D721Med (cell line): ENCODE data around the gene R3HDM2.

Experiments used
- DNase-seq: peaks from one replicate; pipeline ENCODE4 v3.0.0; 2011; ENCODE audit warnings: low spot score; ENCODE audit not compliant: insufficient read length
- FAIRE-seq: peaks from 2 replicates; lab custom pipeline; 2011; peaks lifted over from hg19 to GRCh38; lab: Jason Lieb, UNC
- TF ChIP-seq, protein P1 (sequence below): IDR thresholded peaks from 2 replicates; pipeline ENCODE4 v1.5.1; 2012; ENCODE audit warnings: mild to moderate bottlenecking, control low read depth; ENCODE audit not compliant: insufficient read depth; ENCODE audit errors: missing control alignments

Gene R3HDM2

DNA sequence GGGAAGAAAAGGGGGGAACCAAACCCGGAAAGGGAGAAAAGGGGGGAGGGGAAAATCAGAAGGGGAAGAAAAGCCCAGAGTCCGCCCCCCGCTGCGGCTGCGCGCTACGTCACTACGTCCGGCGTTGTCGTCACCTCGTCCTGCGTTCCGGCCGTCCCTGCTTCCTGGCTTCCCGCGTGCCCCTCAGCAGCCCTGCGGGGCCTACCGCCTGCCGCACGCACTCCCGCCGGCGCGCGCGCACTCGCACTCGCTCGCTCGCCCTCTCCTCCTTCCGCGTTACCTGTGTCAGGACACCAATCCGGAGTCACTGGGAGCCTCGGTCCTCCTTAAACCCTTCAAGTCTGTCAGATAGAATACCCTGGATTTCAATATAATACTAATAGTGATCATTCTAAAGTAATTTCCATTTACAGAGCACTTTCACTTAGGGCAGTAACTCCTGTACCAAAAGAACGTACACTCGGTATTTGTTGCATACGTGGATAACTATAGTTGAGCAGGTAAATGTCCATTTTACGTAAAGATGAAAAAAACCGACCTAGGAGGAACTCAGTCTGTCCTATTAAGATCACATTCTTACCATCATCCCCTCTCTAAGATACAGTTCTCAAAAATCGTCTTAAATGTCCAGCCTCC lies at the start of gene R3HDM2:
TSS of gene R3HDM2 (minus strand) at position 113 of the 636 bp plus-strand sequence. CDS start 120,615 bp downstream, outside the sequence.
- DNase-seq: peak; percentile 92
- TF ChIP-seq, protein P1, sequence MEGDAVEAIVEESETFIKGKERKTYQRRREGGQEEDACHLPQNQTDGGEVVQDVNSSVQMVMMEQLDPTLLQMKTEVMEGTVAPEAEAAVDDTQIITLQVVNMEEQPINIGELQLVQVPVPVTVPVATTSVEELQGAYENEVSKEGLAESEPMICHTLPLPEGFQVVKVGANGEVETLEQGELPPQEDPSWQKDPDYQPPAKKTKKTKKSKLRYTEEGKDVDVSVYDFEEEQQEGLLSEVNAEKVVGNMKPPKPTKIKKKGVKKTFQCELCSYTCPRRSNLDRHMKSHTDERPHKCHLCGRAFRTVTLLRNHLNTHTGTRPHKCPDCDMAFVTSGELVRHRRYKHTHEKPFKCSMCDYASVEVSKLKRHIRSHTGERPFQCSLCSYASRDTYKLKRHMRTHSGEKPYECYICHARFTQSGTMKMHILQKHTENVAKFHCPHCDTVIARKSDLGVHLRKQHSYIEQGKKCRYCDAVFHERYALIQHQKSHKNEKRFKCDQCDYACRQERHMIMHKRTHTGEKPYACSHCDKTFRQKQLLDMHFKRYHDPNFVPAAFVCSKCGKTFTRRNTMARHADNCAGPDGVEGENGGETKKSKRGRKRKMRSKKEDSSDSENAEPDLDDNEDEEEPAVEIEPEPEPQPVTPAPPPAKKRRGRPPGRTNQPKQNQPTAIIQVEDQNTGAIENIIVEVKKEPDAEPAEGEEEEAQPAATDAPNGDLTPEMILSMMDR: no peak
- no peak for FAIRE-seq

DNA sequence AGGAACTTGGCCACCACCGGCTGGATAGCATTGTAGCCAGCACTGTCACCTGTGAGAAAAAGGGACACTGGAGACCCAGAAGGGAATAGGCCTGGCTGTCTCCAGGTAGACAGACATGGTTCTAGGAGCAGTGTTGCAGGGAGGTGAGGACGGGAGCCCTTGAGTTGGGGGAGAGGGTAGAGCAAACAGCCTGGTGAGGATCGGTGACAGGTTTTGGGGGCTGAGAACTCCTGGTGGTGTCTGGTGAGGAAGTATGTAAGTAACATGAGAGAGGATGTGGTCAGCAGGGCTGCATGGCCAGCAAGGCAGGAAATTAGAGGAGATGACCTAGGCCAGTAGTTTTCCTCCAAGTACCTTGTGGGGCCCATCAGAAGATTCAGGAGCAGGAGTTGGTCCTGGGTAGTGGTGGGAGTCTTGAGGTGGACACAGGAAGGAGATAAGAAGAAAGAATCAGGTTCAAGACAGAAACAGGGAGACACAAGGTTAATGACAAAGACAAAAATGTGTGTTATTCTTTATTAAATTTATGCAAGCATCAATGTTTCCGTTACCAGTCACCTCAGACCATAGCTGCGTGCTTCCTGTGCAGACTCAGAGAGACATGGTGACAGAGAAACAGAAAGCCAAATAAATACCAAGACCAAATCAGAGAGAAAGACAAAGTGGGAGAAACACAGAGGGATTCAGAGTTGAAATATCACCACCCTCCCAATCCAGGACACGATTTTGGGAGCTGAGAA lies 48.7 kb upstream of the R3HDM2 start, which contains the start of gene ARHGAP9:
TSS of gene ARHGAP9 (minus strand) at position 491 of the 740 bp plus-strand sequence. CDS start at position 31, 460 bp downstream.
- FAIRE-seq (no peak), DNase-seq (no peak)
- TF ChIP-seq, protein P1: no peak

DNA sequence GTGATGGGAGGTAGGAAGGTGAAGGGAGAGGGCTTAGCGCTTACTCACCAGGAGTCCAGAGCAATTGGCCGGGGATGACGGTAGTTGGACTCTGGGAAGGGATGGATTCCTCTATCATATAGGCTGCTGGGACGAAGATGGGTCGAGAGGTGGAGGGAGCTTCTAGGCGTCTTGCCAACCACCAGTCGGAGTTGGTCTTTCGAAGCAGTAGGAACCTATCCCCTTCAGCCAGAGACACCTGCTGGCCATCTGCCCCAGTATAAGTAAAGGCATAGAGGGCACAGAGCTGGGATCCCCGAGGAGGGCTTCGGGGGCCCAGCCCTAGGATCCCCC lies 48.2 kb upstream of the R3HDM2 start:
- DNase-seq (no peak), FAIRE-seq (no peak)
- TF ChIP-seq, protein P1: no peak

DNA sequence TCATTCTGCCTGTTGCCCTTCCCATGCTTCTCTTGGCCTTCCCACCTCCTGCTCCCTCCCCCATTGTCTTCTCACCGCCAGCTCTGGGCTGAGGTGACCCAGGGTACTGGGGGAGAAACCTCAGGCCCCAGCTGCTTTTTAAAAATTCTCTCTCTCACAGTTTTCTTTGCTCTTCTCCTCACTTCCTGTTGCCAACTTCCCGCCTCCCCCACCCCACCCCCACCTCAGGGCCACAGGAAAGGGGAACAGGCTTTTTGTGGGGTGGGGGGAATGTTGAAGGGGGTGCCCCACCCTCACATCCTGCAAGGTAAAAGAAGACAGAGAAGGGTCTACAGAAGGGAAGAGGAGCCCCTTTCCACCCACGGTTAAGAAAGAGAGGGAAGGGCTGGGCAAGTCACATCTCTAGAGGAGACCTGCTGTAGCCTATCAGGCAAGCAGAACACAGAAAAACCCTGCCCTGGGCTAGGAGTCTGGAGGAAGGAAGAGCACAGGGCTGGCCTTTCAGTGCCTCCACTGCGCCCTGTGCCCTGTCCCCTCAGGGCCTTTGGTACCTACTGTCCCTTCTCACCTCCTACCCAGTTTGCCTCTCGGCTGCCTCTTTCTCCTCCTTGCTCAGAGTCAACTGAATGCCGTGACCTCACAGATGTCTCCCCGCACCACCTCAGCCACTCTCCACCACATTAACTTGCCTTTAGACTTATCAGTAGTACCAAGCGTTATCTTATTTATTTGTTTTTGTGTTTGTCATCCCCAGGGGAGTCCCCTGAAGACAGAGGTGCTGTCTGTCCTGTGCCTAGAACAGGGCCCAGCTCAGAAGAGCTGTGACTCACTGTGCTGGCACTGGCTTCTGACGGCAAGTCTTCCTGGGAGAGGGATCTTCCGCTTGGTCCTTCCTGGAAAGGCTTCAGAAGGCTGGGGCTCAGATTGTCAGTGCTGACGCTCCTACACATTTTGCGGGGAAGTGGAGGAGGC lies 47.2 kb upstream of the R3HDM2 start:
- FAIRE-seq: no peak
- no peak for DNase-seq
- TF ChIP-seq, protein P1: no peak

DNA sequence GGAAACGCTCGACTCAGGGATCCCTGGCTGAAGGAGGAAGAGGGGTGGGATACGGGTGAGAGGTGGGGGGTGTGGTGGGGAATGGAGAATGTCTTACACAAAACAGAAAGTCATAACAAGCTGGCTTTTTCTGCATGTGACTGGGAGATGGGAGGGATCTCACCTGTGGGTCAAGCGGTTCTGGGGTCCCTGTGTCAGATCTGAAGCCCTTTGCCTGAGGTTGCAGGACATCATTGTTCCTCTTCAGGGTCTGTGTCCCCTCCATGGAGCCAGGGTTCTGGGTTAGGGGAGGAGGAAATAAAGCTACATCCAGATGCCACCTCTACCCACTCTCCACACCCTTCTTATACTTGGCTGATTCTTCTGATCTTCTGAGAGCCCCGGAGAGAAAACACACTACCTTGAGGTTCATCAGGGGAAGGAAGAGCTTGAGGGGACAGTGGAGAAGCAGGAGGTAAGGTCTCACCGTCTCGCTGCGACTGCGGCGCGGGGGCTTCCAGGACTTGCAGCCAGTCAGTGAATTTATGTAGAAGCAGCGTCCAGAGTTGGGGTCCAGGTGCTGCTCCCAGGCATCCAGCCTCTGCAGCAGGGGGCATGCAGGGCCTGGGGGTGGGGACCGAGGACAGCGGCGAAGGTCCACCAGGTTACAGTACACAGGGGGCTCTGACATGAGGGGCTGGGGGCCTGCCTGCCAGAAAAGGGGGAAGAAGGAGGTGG lies 46.3 kb upstream of the R3HDM2 start:
- FAIRE-seq: no peak

More for the DNA sequence above, 46.3 kb upstream of the R3HDM2 start:
- DNase-seq: no peak
- TF ChIP-seq, protein P1: no peak
